AG04449 (cell line): ENCODE data around the gene OTOG.

ENCODE experiments used
- CTCF ChIA-PET: fragments of 350-600 bp; formaldehyde crosslinking; extraction: SDS; loops from one replicate; lab custom pipeline; 2021; ENCODE audit warnings: antibody characterized with exemption; lab: Yijun Ruan, JAX
- POLR2A ChIA-PET: fragments of 400-600, 350-600 bp; formaldehyde crosslinking; extraction: SDS; loops from one replicate; lab custom pipeline; 2020; ENCODE audit warnings: antibody characterized with exemption, inconsistent platforms; lab: Yijun Ruan, JAX
- DNase-seq: peaks from one replicate; pipeline ENCODE4 v3.0.0-alpha.2; 2010; ENCODE audit warnings: low read depth, low spot score
- H3K4me3 ChIP-seq: 2 replicates; pipeline ENCODE4 v1.5.1; 2011; ENCODE audit warnings: low read depth, mild to moderate bottlenecking, control low read depth, low read length
- TF ChIP-seq, protein P1 (sequence below): IDR thresholded peaks from one replicate; pipeline ENCODE4 v1.5.1; 2011; ENCODE audit warnings: mild to moderate bottlenecking, moderate library complexity, low read length, control low read depth, inconsistent platforms; ENCODE audit not compliant: insufficient read depth; ENCODE audit errors: missing control alignments

The OTOG gene

DNA sequence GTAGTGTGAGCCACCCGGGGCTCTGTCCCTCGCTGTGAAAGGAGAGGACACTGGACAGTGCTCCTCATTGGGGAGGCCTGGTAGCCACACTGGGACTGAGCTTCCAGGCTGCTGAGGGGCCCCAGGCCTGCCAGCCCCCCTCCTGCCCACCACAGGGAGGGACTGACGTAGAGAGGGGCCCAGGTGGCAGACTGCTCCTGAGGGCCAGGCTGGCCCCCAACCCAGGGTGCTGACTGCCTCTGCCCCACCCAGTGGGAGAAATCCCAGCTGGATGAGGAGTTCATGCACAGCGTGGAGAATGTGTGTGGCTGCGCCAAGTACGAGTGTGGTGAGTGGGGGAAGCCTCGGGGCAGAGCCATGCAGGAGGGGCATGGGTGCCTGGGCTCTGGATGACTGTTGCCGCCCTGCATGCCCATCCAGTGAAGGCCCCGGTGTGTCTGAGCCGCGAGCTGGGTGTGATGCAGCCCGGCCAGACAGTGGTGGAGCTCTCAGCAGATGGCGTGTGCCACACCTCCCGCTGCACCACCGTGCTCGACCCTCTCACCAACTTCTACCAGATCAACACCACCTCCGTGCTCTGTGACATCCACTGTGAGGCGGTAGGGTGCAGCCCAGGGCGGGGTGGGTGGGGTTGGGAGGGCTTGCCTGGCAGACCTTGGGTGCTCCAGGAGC, 93.6 kb downstream of the OTOG start:
- POLR2A ChIA-PET: no interaction called here

DNA sequence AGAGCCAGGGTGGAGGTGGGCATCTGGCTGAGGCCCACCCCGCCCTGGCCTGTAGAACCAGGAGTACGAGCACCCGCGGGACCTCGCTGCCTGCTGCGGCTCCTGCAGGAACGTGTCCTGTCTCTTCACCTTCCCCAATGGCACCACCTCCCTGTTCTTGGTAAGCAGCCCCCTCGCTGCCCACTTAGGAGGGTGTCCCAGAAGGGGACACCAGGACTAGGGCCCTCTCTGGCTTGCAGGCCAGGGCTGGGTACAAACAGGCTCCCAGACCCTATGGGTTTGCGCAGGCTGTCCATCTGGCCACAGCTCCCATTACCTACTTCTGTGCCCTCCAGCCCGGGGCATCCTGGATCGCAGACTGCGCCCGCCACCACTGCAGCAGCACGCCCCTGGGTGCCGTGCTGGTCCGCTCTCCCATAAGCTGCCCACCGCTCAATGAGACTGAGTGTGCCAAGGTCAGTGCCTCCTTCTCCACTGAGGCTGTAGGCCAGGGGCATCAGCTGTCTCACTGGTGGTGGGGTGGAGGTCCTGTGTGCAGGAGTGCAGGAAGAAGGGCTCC, 94.8 kb downstream of the OTOG start:
- CTCF ChIA-PET: no interaction called here
- no peak for DNase-seq
- TF ChIP-seq, protein P1, sequence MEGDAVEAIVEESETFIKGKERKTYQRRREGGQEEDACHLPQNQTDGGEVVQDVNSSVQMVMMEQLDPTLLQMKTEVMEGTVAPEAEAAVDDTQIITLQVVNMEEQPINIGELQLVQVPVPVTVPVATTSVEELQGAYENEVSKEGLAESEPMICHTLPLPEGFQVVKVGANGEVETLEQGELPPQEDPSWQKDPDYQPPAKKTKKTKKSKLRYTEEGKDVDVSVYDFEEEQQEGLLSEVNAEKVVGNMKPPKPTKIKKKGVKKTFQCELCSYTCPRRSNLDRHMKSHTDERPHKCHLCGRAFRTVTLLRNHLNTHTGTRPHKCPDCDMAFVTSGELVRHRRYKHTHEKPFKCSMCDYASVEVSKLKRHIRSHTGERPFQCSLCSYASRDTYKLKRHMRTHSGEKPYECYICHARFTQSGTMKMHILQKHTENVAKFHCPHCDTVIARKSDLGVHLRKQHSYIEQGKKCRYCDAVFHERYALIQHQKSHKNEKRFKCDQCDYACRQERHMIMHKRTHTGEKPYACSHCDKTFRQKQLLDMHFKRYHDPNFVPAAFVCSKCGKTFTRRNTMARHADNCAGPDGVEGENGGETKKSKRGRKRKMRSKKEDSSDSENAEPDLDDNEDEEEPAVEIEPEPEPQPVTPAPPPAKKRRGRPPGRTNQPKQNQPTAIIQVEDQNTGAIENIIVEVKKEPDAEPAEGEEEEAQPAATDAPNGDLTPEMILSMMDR: no peak
- POLR2A ChIA-PET: no interaction called here
- no peak overlapping the region for H3K4me3 ChIP-seq

More for the DNA sequence above, 93.6 kb downstream of the OTOG start:
- no peak for DNase-seq
- TF ChIP-seq, protein P1: no peak
- CTCF ChIA-PET: no interaction called here
- no peak overlapping the region for H3K4me3 ChIP-seq

DNA sequence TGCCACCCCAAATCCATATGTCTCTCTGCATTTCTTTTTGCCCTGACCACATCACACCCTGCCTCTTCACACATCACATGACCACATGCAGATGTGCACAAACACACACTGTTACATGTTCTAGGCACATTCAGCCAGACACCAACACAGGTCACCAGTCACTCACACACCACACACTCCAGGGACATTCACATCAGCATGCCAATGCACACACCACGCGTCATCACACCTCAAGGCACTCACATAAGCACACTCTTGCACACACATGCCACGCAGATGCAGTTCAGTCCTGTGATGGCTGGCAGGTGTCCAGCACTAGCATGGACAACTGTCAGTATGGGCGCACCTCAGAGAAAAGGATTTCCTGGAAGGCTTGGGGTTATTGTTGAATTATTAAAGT, 95.3 kb downstream of the OTOG start:
- no peak overlapping the region for H3K4me3 ChIP-seq
- no peak for DNase-seq
- ChIA-PET POLR2A (no interaction called here), CTCF (no interaction called here)
- TF ChIP-seq, protein P1: no peak

DNA sequence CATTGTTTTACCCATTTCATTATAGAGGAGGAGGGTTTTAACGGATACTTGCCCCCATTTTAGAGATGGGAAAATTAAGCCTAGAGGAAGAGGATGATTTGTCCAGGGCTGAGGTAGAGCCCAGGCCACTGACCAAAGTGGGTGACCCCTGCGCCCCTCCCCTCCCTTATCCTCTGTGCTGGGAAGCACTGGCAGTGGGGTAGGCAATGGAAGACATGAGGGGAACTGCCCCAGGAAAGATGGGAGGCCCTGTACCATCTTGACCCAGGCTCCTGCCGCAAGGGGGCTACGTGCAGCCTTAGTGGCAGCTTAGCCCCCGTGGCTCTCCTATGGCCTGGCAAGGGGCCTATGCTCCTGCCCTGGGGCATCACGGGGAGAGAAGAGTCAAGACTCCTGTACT, 95.9 kb downstream of the OTOG start:
- TF ChIP-seq, protein P1: no peak
- no peak for DNase-seq
- POLR2A ChIA-PET: no interaction called here
- H3K4me3 ChIP-seq: no peak overlapping the region
- CTCF ChIA-PET: no interaction called here

DNA sequence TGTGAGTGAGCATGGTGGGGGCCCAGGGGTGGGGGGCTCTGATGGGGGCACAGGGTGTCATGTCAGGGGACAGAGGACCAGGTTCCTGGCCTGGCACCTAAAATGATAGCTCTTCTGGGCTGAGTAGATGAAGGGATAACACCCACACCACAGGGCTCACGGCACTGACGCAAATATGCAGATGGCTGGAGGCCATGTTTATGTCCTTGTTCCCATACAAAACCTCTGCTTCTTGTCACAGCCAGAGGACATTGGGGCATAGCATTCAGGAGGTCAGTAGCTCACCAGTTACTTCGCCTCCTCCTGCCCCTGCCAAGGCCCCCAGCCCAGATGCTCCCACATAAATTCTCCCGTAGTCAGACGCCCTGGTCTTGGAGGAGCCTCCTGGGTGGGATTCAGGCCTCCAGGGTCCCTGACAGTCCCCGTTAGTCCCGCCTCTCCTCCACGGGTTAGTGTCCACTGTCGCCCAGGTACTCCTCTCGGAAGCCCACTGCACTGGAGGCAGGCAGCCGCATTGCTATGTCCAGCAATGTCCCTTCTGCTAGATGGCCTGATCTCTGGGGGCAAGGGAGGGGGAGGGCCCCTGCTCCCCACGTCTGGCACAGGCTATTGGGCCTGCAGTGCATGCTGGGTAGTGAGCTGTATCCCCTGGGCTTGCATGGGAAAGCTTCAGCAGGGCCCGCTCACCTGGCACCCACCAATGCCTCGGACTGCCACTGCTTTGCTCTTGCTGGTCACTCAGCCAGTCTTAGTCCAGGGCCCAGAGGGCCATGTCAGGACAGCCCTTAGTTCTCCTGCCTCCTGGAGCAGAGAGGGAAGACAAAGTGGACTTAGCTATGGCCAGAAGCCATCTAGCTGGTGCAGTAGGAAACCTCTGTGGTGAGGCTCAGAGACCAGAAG, 96.7 kb downstream of the OTOG start:
- CTCF ChIA-PET: no interaction called here
- TF ChIP-seq, protein P1: no peak
- H3K4me3 ChIP-seq: no peak overlapping the region
- no peak for DNase-seq
- POLR2A ChIA-PET: no interaction called here
